Measurements from ENCODE around the gene ZNF454.

DNA sequence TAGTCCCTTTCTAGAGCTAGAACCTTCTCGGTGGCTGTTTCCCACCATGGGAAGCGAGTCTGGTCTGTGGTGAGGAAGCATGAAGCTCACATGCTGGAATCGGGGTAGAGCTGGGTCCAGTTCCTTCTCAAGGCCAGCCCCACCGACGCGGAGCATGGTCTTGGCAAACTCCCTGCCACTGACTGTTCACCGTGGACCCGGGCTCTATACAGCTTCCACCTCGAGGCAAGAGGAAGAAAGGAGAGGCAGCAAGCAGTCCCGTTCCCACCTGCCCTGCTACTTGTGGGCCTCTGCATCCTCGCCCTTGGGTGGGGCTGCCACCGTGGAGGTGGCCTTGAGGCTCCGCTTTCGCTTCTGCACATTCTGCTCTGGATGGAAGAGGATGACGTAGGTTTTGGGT, 40.4 kb downstream of the ZNF454 start:
- TF ChIP-seq, protein P1, sequence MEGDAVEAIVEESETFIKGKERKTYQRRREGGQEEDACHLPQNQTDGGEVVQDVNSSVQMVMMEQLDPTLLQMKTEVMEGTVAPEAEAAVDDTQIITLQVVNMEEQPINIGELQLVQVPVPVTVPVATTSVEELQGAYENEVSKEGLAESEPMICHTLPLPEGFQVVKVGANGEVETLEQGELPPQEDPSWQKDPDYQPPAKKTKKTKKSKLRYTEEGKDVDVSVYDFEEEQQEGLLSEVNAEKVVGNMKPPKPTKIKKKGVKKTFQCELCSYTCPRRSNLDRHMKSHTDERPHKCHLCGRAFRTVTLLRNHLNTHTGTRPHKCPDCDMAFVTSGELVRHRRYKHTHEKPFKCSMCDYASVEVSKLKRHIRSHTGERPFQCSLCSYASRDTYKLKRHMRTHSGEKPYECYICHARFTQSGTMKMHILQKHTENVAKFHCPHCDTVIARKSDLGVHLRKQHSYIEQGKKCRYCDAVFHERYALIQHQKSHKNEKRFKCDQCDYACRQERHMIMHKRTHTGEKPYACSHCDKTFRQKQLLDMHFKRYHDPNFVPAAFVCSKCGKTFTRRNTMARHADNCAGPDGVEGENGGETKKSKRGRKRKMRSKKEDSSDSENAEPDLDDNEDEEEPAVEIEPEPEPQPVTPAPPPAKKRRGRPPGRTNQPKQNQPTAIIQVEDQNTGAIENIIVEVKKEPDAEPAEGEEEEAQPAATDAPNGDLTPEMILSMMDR (IDR thresholded peaks at IDR 0.05), result no peak
- TF ChIP-seq POLR2AphosphoS5 (IDR thresholded peaks at IDR 0.05), result no peak
- no peak for TF ChIP-seq POLR2A (IDR thresholded peaks at IDR 0.05)
